ENCODE measurements around the gene CNBD2.
"Not testable (repeated sequence)": the region's sequence is repeated elsewhere in the genome, so short reads cannot be mapped to it uniquely, and the experiment has no call there.

The CNBD2 gene

DNA sequence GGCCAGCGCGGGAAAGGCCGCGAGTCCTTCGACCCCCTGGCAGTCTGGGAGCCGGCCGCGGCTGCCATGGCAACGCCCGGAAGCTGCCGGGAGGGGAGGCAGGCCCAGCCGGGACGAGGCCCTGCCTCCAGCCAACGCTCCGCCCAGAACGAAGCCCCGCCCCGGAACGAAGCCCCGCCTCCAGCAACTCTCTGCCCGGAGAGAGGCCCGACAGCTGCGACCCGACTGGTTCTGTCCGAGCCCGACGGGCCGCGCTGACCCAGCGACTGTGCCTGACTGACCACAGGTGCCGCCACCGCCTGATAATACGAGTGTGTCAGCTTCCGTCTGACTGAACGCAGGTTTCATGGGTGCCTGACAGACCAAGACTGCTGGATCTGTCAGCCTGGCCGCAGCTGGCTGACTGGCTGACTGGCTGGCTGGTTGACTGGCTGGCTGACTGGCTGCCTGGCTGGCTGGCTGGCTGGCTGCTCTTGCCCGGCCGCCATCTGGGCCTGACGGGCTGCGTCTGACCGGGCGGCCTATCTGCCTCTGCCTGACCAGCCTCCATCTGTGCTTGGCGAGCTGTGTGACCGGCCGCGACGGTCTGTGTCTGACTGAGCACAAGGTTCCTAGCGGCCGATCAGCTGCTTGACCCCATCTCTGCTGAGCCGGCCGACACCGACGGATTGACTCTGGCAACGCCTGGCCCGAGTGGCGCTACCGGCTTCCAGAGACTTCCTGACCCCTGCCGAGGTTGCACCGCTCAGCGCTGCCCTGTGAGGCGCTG, 96.5 kb downstream of the CNBD2 start:
- peak; percentile 90 for DNase-seq

DNA sequence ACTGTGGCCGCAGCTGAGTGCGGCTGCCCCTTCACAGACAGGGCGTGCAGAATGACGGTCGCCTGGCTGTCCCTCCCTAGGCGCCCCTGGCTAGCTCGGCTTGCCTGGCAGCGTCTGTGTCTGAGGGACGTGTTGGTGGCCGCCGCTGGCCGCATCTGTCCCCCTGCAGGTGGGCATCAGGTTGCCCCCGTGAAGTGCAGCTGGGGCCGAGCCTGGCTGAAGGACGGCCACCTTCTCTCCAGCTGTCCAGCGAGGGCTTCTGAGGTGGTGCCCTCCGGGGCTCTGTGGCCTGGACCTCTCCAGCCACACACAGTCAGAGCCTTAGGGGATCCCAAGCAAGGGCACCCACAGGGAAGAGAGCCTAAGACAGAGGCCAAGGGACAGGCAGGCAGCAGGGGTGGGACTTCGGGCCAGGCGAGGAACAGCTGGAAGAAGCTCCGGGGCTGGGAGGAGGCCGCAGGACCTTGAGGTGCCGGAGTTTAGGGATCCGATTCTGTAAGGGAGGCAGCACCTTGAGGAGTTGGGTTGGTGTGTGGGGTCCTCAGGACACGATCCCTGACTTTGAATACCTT, 97.1 kb downstream of the CNBD2 start:
- DNase-seq, result no peak

- no peak for DNase-seq
Measured at GRCh38 chr20:36066777-36067176, 98.4 kb downstream of the CNBD2 start.

- not testable (repeated sequence) for DNase-seq
Measured at GRCh38 chr20:36068526-36068925, 100.1 kb downstream of the CNBD2 start.

DNA sequence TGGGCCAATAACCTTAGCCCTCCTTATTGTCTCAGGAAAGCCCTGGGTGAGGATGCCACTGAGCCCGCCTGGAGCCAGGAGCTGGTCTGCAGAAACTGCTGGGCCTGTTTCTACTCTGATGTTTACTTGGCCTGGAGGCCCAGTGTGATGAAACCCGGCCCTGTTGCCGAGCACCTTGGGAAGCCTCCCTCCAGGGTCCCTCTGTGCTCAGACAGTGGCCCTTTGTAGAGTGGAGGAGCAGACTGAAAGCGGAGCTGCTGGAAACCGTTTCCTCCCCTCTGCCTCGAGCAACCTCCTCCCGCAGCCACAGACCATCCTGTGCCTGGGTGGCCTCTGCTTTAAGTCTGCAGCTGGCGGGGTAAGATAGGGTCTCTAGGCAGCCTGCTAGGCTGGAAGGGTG, 102.1 kb downstream of the CNBD2 start:
- DNase-seq, result no peak

- no peak for DNase-seq
Measured at GRCh38 chr20:36071848-36072247, 103.5 kb downstream of the CNBD2 start.

- DNase-seq, result no peak
Measured at GRCh38 chr20:36074983-36075382, 106.6 kb downstream of the CNBD2 start.

DNA sequence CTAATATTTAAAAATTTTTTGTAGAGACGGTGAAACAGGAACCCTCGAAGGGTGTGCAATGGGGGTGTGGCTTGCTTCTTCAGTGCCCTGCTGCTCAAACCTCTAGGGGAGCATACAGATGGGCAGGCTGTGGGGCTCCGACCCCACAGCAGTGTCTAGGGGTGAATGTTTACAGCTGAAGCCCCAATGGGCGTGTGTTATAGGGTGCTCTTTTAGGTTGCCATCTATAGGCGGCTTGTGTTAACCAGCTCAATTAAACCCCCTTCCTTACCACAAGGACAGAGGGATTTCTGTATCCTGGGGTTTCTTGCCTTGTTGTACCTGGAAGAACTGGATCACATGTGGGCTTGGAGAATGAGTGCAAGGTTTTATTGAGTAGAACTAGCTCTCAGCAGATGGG, 109.4 kb downstream of the CNBD2 start:
- DNase-seq, result not testable (repeated sequence)

DNA sequence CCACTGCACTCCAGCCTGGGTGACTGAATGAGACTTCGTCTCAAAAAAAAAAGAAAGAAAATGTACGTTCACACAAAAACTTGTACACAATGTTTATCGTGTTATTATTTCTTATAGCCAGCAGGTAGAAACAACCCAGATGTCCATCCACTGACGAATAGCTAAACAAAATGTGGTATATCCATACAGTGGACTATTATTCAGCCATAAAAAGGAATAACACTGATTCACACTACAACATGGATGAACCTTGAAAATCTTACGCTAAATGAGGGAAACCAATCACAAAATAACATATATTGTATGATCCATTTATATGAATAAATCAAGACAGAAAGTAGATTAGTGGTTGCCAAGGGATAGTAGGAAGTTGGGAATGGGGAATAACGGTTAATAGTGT, 111.1 kb downstream of the CNBD2 start:
- no peak for DNase-seq

- DNase-seq, result not testable (repeated sequence)
Measured at GRCh38 chr20:36079984-36080383, 111.6 kb downstream of the CNBD2 start.

All from T1000 (cell line).